NCI-H187 (cell line): ENCODE measurements around the gene PFN3.
"Not testable (repeated sequence)": the region's sequence is repeated elsewhere in the genome, so short reads cannot be mapped to it uniquely, and the experiment has no call there.

Source experiments
- DNase-seq, 2 experiments: peaks; one replicate each; lab custom pipeline; 2025; lab: John Stamatoyannopoulos, UW

Gene PFN3

DNA sequence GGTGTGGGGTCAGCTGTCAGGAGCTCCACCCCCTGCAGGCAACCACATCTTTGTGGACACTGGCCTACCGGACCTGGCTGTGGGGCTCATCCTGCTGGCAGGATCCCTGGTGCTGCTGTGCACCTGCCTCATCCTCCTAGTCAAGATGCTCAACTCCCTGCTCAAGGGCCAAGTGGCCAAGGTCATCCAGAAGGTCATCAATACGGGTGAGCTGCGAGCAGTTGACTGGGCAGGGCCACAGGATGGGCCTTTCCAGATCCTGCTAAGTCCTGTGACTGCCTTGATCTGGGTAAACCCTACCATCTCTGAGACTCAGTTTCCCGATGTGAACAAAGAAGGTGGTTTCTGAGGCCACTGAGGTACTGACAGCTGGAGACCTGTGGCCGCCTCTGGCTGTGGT is 6.5 kb downstream of the PFN3 start:
- no peak for DNase-seq

DNA sequence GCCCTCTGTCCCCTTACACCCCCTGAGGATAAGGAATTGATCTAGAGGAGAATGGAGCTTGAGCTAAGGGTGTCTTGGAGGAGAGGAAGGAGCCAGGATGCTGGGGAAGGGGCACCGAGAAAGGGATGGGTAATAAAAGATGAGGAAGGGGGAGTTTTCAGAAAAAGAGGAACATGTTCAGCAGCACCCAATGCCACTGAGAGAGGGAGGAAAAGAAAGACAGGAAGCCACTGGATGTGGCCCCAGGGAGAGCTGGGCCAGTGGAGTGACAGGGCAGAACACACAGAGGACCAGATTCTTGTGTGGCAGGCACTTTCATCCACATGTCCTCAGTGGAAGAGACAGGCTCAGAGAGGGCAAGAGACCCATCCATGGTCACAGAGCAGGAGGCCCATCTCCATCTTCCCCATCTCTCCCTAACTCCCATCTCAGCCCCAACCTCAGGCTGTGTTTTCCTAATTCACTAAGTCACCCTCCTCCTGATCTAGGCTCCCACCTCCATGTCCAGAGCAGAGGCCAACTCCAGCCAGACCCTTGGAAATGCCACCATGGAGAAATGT is 7.2 kb downstream of the PFN3 start:
- DNase-seq = no peak

DNA sequence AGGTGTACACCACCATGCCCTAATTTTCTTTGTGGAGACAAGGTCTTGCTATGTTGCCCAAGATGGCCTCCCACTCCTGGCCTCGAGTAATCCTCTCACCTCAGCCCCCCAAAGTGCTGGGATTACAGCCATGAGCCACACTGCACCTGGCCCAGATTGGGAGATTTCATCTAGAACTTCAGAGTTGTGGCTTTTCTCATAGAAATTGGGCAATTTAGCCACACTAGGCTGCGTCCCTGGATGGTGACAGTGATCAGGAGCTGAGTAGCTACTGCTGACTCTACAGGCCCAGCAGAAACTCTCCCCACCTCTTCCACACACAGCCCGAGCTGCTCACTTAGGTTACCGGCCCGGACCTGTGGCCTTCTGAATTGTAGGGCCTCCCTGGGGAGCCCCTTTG is 7.7 kb downstream of the PFN3 start:
- DNase-seq = no peak

DNA sequence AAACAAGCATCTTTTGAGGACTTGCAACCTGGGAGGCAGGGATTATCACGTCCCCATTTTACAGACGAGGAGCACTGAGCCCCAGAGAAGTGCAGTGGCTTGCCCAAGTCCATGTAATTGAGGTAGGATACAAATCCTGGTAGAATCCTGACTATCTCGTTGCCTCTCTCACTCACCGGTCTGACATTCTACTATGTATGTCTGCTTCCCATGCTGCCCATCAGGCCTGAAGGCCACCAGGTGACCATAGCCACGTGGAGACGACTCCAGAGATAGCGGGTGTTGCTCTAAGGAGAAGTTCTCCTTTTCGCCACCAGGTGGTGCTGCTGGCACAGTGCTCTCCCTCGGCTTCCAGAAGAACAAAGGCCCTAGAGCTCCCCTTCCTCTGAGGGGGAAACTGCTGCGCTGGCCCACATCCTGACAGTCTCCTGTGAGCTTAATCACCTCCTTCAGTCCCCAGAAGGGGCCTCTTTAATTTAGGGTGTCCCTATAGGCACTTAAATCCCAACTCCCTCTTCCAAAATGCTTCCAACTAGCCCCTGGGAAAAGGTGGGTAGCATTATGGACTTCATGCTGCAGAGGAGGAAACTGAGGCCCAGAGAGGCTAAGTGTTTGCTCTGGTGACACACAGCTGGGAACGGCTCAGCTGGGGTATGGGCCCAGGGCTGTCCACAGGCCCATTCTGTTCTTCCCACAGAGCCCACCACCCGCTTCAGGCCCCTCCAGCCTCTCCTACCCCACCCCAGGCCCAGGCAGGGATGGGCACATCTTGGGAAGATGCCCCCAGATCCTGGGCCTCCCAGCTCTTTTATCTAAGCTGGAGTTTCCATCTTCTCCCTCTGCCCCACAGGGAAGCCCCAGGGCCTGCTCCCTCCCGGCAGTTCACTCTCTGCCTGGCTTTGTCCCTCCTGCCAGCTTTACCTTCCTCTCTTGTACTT is 9.8 kb downstream of the PFN3 start:
- DNase-seq = peak; percentile 55 to 75

DNA sequence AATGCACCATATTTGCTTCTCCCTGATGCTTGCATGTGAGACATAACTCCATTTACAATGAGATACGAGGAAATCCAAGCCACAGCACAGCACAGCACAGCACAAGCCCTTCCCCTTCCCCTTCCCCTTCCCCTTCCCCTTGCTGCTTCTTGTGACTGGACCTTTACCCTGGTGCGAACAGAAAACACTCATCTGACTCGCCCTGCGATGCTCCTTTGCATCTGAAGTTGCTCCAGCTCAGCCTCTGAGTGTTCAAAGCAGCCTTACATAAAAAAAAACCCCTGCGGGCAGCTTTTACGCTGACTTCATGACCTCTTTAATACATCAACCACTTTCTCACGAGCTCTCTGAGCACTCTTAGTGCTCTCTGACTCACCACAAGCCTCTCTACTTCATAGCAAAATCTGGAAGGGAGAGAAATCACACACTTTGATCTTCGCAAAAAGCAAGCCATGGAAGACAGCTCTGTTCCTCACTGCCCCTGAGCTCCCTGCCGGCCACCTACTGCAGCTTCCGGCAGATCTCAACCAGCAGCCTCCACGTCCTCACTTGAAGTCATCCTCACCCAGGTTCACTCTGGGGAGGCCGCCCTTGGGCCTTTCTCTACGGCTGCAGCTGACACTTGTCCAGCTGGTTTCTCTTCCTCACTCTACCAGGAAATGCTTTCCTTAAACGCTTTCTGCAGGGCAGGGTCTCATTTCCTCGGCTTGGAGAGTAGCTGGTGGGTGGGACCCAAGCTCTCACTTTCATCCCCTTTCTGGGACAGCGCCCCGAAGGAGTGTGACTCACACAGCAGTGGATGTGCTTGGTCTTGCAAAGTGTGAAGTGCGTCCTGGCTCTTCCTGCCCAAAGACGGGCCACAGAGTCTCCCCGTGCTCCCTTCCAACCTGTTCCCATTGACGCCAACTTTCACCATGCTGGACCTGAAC is 11.0 kb downstream of the PFN3 start:
- no peak for DNase-seq

DNA sequence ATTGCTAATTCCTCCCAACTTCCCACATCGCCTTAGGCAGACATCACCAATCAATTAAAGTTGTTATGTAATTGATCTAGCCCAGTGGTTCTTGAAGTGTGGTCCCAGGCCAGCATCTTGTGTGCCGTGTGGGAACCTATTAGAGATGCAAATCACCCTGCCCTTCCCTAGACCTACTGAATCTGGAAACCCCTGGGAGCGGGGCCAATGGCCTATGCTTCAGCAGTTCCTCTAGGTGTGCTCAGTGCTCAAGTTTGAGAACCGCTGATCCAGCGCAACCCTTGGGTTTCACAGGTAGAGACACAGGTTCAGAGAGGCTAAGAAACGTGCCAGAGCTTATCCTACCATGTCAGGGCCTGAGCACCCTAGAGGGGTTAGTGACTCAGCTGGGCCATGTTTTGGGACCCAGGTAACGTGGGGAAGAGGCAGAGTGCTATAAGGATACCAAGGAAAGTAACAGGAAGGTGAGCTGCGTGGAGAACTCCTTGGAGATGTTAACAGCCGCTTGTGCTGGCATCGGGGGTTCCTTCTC is 11.9 kb downstream of the PFN3 start:
- DNase-seq = no peak

DNA sequence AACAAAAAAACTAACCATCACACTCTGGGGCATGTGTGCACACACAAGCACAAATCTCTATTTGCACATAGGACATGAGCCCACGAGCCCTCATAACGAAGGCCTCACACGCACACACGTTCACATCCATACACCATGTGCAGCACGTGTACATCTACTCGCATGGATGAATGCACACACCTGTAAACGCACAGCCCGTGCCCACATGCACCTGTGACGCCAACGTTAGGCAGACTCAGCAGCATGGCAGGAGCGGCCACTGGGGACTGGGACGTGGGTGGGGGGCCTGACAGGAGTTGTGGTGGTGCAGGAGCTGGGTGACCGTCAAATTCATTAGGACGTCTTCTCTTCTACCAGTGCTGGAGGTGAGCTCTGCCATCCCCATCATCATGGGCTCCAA is 13.1 kb downstream of the PFN3 start:
- no peak for DNase-seq

DNA sequence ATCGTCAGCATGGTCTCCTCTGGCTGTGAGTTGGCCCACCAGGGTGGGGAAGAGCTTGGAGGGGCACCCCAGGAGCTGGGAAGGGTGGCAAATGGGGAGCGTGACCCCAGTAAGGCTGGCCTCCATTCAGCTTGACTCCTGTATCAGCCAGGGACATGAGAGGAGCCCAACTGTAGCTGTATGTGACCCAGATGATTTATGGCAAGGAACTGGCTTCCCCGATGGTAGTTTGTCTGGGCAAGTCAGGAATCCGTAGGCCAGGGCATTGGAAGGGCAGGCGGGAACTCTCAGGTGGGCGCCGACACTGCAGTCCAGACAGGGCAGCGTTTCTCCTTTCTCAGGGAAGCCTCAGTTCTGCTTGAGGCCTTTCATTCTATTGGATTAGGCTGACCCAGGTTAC is 13.9 kb downstream of the PFN3 start:
- DNase-seq = no peak

DNA sequence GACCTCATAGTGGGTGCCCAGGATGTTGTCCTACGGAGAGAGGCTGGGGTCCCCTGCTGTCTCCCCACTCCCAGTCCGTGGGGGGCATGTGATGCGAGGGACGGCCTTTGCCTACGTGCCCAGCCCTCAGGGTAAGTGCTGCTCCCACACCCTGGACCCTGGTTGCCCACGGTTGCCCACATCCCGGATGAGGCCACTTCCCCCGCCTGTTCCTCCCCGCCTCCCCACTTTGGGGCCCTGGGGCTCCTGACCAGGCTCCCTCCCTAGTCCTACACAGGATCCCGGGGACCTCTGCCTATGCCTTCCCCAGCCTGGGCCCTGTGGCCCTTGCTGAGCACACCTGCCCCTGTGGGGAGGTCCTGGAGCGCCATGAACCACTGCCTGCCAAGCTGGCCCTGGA is 14.7 kb downstream of the PFN3 start:
- no peak for DNase-seq

DNA sequence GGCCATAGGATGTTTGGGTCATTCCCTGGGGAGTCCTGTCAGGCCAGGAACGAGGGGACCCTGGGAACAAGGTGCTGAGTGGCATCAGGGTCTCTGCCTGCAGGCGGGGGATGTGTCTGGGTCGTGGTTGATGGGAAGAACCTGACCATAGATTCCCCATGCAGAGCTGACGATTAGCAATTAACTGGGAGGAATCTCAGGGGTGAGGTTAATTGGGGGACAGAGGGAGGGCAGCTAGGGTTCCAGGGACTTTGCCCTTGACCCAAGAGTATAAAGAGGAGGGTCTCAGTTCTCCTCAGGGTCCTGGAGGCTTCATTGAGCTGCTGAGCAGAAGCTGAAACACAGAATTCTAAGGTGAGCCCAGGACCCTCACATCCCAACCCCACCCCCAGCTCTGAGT is 16.3 kb downstream of the PFN3 start, which contains the start of gene SLC34A1:
Gene SLC34A1, plus strand, starts transcription at position 301 of the 400 bp plus-strand sequence. CDS start 1,308 bp downstream, outside the sequence.
- no peak for DNase-seq

DNA sequence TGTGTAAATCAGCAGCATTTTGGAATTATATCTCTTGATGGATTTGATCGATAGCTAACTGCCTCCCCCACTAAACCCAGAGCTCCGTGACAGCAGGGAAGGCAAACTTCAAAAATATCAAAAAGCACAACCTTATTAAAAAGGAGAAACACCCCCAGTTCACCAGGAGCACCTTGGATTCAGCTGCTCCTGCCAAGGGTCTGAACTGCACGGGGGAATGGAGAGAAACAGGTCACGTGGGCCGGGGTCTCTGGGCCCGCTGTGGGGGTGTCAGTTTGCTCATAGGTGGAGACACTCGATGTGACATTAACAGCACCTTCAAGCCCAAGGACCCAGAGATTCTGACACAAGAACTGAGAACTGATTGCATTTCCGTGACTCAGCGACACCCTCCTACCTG is 17.3 kb downstream of the PFN3 start:
- DNase-seq = no peak

DNA sequence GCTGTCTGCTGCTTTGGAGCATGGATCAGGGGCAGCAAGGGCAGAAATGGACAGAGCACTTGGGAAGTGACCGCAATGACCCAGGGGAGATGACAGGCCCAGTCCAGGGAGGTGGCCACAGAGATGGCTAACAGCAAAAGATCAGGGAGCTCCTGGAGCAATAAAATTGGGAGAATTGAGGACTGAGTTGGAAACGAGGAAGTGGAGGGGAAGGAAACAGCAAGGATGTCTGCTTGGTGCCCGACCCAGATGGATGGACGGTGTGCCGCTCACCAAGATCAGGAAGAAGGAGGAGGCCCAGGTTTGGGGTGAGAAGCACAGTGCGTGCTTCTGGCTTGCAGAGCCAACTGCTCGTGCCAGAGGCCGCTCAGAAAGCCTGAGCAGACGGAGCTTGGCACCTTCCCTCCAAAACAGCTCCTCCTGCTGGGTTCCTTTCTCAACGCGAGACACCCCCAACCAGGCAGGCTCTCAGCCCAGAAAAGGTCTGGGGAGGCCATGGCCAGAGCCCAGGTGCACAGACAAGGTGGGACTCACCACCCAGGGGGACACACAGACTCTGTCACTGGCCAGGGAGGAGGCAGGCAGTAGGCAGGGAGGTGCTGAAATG is 17.9 kb downstream of the PFN3 start:
- no peak for DNase-seq

DNA sequence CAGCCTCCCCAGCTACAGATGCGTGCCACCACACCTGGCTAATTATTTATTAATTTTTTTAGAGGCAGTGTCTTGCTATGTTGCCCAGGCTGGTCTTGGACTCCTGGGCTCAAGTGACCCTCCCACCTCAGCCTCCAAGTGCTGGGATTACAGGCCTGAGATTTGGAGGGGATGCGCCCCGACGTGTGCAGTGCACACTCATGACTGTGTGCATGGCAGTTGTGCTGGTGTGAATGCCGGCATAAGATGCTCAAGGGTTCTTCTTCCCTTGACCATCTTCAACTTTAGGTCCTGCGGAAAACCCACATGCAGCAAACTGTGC is 19.7 kb downstream of the PFN3 start:
- DNase-seq = no peak

DNA sequence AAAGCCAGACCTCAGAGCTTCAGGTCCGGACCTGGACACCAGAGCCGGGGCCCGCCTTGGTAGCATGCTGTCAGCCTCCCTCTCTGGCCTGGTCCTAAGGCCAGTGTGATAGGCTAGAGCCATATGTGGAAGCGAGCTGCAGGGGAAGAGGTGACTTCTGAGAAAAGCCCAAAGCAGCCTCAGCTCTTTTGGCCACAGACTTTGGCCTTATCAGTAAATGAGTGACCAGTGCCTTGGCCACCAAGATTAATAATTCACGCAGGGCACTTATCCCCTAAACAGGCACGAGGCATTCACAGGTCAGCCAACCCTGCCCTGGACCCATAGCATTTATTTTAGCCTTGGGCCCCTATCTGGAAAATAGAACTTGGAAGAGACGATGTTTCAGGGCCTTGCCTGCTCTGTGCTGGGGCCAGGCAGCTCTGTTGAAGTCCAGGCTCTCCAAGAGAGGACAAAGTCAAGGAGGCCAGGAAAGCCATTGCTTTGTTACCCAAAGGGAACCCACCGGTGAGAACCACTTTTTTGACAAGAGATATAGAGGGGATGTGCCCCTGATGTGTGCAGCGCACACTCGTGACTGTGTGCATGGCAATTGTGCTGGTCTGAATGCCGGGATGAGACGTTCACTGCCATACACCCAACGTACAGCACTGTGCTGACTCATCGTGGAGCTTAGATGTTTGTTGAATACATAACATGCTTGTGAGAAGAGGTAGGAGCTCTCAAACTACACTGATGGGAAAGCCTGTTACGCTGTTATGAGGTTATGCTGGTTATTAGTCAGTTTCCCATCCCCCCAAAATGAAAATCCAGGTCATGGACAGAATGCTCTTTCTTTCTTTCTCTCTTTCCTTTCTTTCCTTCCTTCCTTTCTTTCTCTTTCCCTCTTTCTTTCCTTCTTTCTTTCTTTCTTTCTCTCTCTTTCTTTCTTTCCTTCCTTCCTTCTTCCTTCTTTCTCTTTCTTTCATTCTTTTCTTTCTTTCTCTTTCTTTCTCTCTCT is 21.3 kb downstream of the PFN3 start:
- no peak for DNase-seq

DNA sequence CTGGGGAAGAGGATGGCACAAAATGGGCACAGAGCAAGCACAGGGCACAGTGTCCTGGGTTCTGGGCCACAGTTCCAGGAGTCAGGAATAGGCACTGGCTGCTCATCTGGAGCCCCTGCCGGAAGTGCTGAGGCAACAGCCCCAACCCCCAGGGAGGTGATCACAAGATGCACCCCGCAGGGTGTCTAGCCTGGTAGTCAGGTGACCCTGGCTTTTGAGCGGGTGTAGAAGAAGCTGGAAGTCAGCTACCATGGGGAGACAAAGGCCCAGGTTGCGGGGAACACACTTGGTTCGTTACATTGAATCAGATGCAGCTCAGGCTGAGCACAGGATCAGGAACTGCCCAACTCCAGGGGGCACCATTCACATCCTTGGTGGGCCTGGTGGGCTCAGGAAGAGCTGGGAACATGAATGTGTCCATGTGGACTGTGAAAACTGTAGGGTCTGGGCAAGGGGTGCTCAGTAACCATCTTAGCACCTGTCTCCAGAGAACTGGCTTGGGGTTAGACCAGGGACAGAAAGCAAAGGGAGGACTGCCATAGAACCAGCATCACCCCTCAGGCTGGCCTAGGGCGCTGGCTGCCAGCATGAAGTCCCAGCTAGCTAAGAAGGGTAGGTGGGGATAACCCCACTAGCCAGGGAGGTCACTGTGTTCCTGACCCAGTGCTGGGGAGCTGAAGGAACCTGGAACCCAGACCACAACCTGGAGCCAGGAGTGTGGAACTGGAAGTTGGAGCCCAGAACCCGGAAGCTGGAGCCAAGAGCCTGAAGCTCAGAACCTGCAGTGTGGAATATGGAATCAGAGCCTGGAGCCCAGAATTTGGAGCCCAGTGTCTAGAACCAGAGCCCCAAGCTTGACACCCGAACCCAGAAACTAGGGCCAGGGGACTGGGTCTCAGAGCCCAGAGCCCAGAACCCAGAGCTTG is 22.3 kb downstream of the PFN3 start:
- DNase-seq = no peak

DNA sequence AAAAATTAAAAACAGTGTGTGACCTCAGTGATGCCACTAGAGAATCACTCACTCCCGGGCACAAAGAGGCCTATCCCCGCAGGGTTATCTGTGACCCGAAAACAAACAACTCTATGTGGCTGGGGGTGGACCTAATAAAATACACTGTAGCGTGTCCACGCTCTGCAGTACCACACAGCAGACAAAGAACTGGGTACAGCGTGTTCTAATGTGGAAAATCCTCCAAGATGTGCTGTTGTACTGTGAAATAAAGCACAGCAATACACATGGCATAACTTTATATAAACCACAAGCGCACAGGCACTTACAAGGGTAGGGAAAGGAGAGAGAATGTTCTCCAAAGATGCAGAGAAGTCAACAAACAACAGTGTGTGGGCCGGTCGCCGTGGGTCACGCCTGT is 24.4 kb downstream of the PFN3 start:
- no peak for DNase-seq

DNA sequence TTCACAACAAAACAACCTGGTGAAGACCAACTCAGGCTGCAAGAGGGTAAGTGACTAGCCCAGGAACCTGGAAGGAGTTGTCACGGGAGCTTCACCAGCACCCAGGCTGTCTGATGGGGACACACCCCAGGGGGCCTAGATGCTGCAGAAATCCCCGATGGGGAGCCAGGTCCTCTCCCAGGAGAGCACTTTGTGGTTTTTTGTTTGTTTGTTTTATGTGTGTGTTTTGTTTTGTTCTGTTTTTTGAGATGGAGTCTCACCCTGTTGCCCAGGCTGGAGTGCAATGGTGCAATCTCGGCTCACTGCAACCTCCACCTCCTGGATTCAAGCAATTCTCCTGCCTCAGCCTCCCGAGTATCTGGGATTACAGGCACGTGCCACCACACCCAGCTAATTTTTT is 24.9 kb downstream of the PFN3 start:
- not testable (repeated sequence) for DNase-seq

DNA sequence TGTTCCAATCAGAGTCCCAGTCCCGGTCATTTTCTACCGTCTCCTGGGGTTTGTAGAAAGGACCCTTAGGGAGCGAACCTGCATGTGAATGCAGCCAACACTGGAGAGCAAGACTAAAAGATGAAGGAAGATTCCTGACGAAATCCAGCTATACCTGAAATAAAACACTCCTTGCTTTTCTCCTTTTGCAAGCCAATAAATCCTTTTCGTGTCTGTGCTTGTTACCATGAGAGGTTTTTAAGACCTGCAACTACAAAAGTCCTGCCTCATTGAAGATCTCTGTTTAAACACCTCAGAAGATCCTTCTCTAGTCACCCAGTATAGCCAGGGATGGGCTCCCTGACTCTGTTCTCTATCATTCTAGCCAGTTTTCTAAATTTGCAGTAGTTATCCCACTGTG is 26.2 kb downstream of the PFN3 start:
- no peak for DNase-seq

DNA sequence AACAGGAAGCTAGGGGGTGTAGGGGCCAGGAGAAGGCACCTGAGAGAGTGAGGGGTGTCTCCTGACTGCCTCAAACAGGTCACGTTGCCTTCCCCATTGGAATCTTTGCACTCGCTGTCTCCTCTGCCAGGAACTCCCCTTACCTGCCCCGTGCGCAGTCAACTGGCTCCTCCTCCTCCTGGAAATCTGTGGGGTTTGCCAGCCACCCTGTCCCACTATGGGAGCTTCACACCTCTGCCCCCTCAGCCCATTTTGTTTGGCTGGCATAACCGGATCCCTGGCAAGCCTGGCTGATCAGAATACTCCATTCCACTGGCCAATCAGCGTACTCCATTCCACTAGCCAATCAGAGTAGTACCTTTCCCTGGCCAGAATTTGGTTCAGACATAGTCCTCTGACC is 26.7 kb downstream of the PFN3 start:
- DNase-seq = no peak

DNA sequence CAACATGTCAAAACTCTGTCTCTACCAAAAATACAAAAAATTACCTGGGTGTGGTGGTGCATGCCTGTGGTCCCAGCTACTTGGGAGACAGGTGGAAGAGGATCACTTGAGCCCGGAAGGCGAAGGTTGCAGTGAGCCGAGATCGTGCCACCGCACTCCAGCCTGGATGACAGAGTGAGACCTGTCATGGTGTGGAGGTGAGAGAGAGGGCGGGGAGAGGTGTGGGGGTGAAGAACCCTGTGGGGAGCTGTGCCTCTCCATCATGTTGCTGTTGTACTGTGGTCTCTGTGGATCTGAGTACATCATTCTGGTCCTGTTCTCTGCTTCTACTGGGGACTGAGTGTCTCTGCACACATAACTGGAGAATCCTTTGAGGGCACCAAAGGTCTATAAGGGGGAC is 27.6 kb downstream of the PFN3 start:
- no peak for DNase-seq
